IMR-90 (cell line): ENCODE data around the gene CRACR2B. TPM values are rescaled to one million over a fixed set of nuclear protein-coding genes. Genes with fewer than 3 reads are reported as not detected.

Source experiments
- ATAC-seq: fragments of 200-7000 bp; cut with Tn5 transposase; 2 replicates; pipeline ENCODE4 v1.9.1; 2020; ENCODE audit warnings: low read depth, mild to moderate bottlenecking, moderate library complexity
- BruUV-seq: library from RNA; stranded (reverse); fragments of 400-500 nt; replicated peaks from 2 replicates; lab custom pipeline; 2021; lab: Mats Ljungman, UMichigan
- CTCF ChIA-PET: fragments of 300-600 bp; formaldehyde crosslinking; extraction: SDS; loops from one replicate; lab custom pipeline; 2021; ENCODE audit warnings: antibody characterized with exemption; lab: Yijun Ruan, JAX
- POLR2A ChIA-PET: fragments of 300-600 bp; sonication (Branson Sonifier 250); formaldehyde crosslinking; loops from one replicate; lab custom pipeline; 2022; ENCODE audit warnings: antibody characterized with exemption; ENCODE audit not compliant: unreplicated experiment; lab: Charles Lee
- DNase-seq: peaks from one replicate; pipeline ENCODE4 v3.0.0; 2013
- H2AFZ ChIP-seq: replicated peaks from 2 replicates; pipeline ENCODE3; 2013; ENCODE audit warnings: low read length, mild to moderate bottlenecking; ENCODE audit not compliant: poor library complexity
- H2AK5ac ChIP-seq: 2 replicates; pipeline ENCODE4 v1.6.1; 2013; ENCODE audit warnings: low read depth, low read length, inconsistent platforms
- H2AK9ac ChIP-seq: replicated peaks from 2 replicates; pipeline ENCODE3; 2013; ENCODE audit warnings: mild to moderate bottlenecking, low read depth, low read length, moderate library complexity; ENCODE audit not compliant: poor library complexity
- H2BK120ac ChIP-seq: 2 replicates; pipeline ENCODE4 v1.6.1; 2013; ENCODE audit warnings: low read depth, low read length, inconsistent platforms
- H2BK15ac ChIP-seq: 3 replicates; pipeline ENCODE4 v1.6.1; 2013; ENCODE audit warnings: low read depth, low read length, inconsistent platforms
- H2BK20ac ChIP-seq: 2 replicates; pipeline ENCODE4 v1.6.1; 2013; ENCODE audit warnings: low read depth, mild to moderate bottlenecking, inconsistent platforms, low read length, moderate library complexity
- H2BK5ac ChIP-seq: 2 replicates; pipeline ENCODE4 v1.6.1; 2013; ENCODE audit warnings: mild to moderate bottlenecking, low read depth, low read length, inconsistent platforms; ENCODE audit not compliant: poor library complexity, severe bottlenecking
- H3K14ac ChIP-seq: replicated peaks from 2 replicates; pipeline ENCODE4 v1.6.1; 2013; ENCODE audit warnings: low read depth, low read length, inconsistent platforms
- H3K18ac ChIP-seq: 2 replicates; pipeline ENCODE4 v1.6.1; 2013; ENCODE audit warnings: low read depth, low read length, control low read depth
- H3K23ac ChIP-seq: 2 replicates; pipeline ENCODE4 v1.6.1; 2013; ENCODE audit warnings: low read depth, low read length, inconsistent platforms
- H3K27ac ChIP-seq: 2 replicates; pipeline ENCODE4 v1.5.1; 2013; ENCODE audit warnings: mild to moderate bottlenecking, control low read depth, low read length; ENCODE audit not compliant: insufficient read depth
- H3K27me3 ChIP-seq: 2 replicates; pipeline ENCODE4 v1.6.1; 2013; ENCODE audit warnings: low read length; ENCODE audit not compliant: control insufficient read depth, insufficient read depth
- H3K36me3 ChIP-seq: 2 replicates; pipeline ENCODE4 v1.6.1; 2013; ENCODE audit warnings: low read length, mixed read lengths; ENCODE audit not compliant: control insufficient read depth, insufficient read depth
- H3K4ac ChIP-seq: 2 replicates; pipeline ENCODE4 v1.6.1; 2013; ENCODE audit warnings: low read depth, low read length, inconsistent platforms
- H3K4me1 ChIP-seq: 2 replicates; pipeline ENCODE4 v1.6.1; 2013; ENCODE audit warnings: low read length, mixed read lengths; ENCODE audit not compliant: control insufficient read depth, insufficient read depth
- H3K4me2 ChIP-seq: 2 replicates; pipeline ENCODE4 v1.6.1; 2013; ENCODE audit warnings: low read depth, mild to moderate bottlenecking, control low read depth, low read length, moderate library complexity
- H3K4me3 ChIP-seq: 2 replicates; pipeline ENCODE4 v1.5.1; 2013; ENCODE audit warnings: low read depth, mild to moderate bottlenecking, control low read depth, low read length, moderate library complexity; ENCODE audit not compliant: insufficient read depth
- H3K56ac ChIP-seq: 2 replicates; pipeline ENCODE4 v1.6.1; 2013; ENCODE audit warnings: low read length, inconsistent platforms; ENCODE audit not compliant: insufficient read depth; ENCODE audit errors: extremely low read depth
- H3K79me1 ChIP-seq, 2 experiments: 2 replicates each; pipeline ENCODE4 v1.6.1; 2013; ENCODE audit warnings: low read length in 2 of 2, inconsistent platforms in 1 of 2, low read depth in 1 of 2
- H3K9ac ChIP-seq: 2 replicates; pipeline ENCODE4 v1.6.1; 2013; ENCODE audit warnings: low read depth, low read length, control low read depth
- H3K9me1 ChIP-seq: 2 replicates; pipeline ENCODE4 v1.6.1; 2013; ENCODE audit warnings: low read length, inconsistent platforms; ENCODE audit not compliant: insufficient read depth
- H3K9me3 ChIP-seq: 2 replicates; pipeline ENCODE4 v1.6.1; 2013; ENCODE audit warnings: low read length; ENCODE audit not compliant: control insufficient read depth, insufficient read depth
- H4K20me1 ChIP-seq: 2 replicates; pipeline ENCODE4 v1.6.1; 2013; ENCODE audit warnings: low read length, inconsistent platforms; ENCODE audit not compliant: insufficient read depth
- H4K5ac ChIP-seq: 2 replicates; pipeline ENCODE4 v1.6.1; 2013; ENCODE audit warnings: mild to moderate bottlenecking, low read depth, low read length, control low read depth
- H4K8ac ChIP-seq, 2 experiments: 2 replicates each; pipeline ENCODE4 v1.6.1; 2013; ENCODE audit warnings: low read depth in 2 of 2, low read length in 2 of 2, control low read depth in 1 of 2, inconsistent platforms in 1 of 2
- H4K91ac ChIP-seq: 2 replicates; pipeline ENCODE4 v1.6.1; 2013; ENCODE audit warnings: low read depth, low read length, inconsistent platforms; ENCODE audit not compliant: insufficient read depth
- BHLHE40 ChIP-seq: fragments of 150-350 bp; IDR thresholded peaks from 2 replicates; pipeline ENCODE4 v1.6.1; 2016; ENCODE audit warnings: mild to moderate bottlenecking, low read depth, low read length
- CEBPB ChIP-seq: IDR thresholded peaks from 2 replicates; pipeline ENCODE4 v1.6.1; 2012; ENCODE audit warnings: low read depth, low read length, improper control_type of control experiment
- FOS ChIP-seq: fragments of 150-350 bp; IDR thresholded peaks from 2 replicates; pipeline ENCODE4 v1.6.1; 2016; ENCODE audit warnings: low read depth, low read length
- MAZ ChIP-seq: IDR thresholded peaks from 2 replicates; pipeline ENCODE4 v1.6.1; 2012; ENCODE audit warnings: low read depth, mild to moderate bottlenecking, low read length, improper control_type of control experiment, moderate library complexity, borderline replicate concordance
- POLR2A ChIP-seq: IDR thresholded peaks from 2 replicates; pipeline ENCODE4 v1.6.1; 2012; ENCODE audit warnings: mild to moderate bottlenecking, low read depth, low read length
- RAD21 ChIP-seq: IDR thresholded peaks from 2 replicates; pipeline ENCODE4 v1.6.1; 2012; ENCODE audit warnings: low read length, improper control_type of control experiment
- RFX5 ChIP-seq: IDR thresholded peaks from 2 replicates; pipeline ENCODE4 v1.8.0; 2012; ENCODE audit warnings: low read depth, mild to moderate bottlenecking, low read length, moderate library complexity
- SMC3 ChIP-seq: fragments of 150-350 bp; IDR thresholded peaks from 2 replicates; pipeline ENCODE4 v1.6.1; 2016; ENCODE audit warnings: low read depth, mild to moderate bottlenecking, antibody characterized with exemption, low read length, moderate library complexity
- WGBS, 2 experiments: methylation state at CpG; one replicate each; pipeline versions ENCODE4 v1.1.5 to v1.1.7; 2013; ENCODE audit warnings: missing lambda C conversion rate in 2 of 2; ENCODE audit not compliant: insufficient read length in 1 of 2; ENCODE audit errors: extremely low coverage in 2 of 2; 5-methylcytosine and 5-hydroxymethylcytosine counted together
- dilution Hi-C: fragments of 300-500 bp; cut with HindIII; formaldehyde crosslinking; loops from one replicate; pipeline ENCODE4 v1.14.3; 2018; ENCODE audit warnings: low sequenced_read_pairs; ENCODE audit not compliant: unreplicated experiment
- in situ Hi-C: fragments of 300-500 bp; cut with MboI; formaldehyde crosslinking; loops from 3 replicates; pipeline ENCODE4 v1.14.3; 2019; ENCODE audit warnings: low sequenced_read_pairs, inconsistent platforms, mixed read lengths
- intact Hi-C: fragments of 100-400 bp; cut with micrococcal nuclease; formaldehyde crosslinking; loops from 2 replicates; pipeline ENCODE4 v1.10.0; 2022
- polyA plus RNA-seq, 3 experiments: library from polyadenylated mRNA; depleted of rRNA; stranded (reverse); fragments of >200 nt; gene quantifications; 2 replicates each; pipeline ENCODE4 v1.2.3, GENCODE V29; 2012; ENCODE audit warnings: low replicate concordance in 1 of 3
- total RNA-seq: library from RNA; depleted of rRNA; stranded (reverse); fragments of >200 nt; gene quantifications from 2 replicates; pipeline ENCODE4 v1.2.3, GENCODE V29; 2012
- TF ChIP-seq, protein P1 (sequence below): conservative IDR thresholded peaks from 2 replicates; pipeline ENCODE4 v1.5.1; 2012; ENCODE audit warnings: mild to moderate bottlenecking, low read depth, low read length, improper control_type of control experiment

The CRACR2B gene
- total and polyA plus RNA-seq, 2 of the 4 experiments (the other 2 are of a cell fraction) = 0.54 to 2.5 TPM

DNA sequence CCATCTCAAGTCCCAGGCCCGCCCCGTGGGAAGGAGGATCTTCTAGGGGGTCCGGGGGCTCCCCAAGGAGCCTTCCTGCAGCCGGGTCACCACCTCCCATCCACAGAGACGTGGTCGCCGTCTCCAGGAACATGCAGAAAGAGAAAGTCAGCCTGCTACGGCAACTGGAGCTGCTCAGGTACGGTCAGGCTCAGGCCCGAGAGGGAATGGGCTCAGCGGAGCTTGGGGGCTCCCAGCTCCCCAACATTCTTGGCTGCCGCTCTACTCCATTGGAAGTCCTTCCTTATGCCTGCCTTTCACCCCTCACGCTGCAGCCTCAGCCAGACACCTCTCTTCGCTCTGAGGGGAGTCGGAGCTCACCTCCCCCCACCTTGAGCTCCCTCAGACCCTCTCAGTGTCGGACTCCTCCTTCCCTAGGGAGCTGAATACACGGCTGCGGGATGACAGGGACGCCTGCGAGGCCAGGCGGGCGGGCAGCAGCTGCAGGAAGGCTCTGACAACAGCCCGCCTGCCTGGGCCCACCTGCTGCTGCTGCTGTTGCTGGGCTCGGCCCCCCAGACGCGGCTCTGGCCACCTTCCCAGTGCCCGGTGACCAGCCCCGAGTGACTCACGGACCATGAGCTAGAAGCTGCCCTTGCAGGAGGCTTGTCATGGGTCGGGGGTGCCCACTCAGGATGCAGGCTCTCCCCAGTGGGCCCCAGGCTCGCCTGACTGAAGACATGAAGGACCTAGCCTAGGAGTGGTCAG, 3.6 kb downstream of the CRACR2B start (continued):
- TF ChIP-seq MAZ (peak; percentile 59; the same call in 1 of the 2 replicates), BHLHE40 (no peak)

DNA sequence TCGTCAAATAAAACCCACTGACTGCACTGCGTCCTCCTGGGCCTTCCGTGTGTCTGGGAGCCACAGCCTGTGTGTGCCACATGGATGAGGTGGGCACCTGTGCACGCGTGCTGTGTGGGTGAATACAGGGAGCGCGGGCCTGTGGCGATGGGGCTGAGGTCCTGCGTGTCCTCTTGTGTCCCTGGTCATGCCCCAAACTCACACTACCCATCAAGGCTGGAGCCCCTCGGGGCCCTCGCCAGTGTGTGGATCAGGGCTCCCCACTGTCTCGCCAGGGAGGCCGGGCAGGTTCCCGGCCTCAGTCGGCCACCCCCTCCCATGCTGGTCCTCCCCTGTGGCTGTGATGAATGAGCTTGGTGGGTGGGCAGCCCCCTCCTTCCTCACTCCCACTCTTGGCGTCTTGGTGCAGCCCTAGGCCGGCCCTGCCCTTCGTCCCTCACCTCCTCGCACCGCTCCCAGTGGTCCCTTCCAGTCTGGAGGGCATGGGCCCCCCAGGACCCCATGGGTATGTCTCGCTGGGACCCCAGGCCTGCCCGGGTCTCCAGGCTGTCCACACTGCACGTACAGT, 4.3 kb downstream of the CRACR2B start:
- no peaks in the 10 kb centered on the region for H3K9me3 ChIP-seq
- whole genome bisulfite sequencing, 2 experiments = 28% methylated on average over 4 of the region's 23 CpGs; no CpG with 5 or more reads in 1 of the 2 experiments

More for the DNA sequence above, 4.3 kb downstream of the CRACR2B start:
- H3K14ac ChIP-seq = peak overlapping the region; percentile 93
- H4K5ac ChIP-seq = peak overlapping the region; percentile 49; the same call in 1 of the 2 replicates
- H3K56ac ChIP-seq = peak overlapping the region; percentile 21; the same call in 1 of the 2 replicates
- dilution Hi-C loops (no loop called here), in situ Hi-C loops (no loop called here), intact Hi-C loops (no loop called here)
- ATAC-seq = no peak
- peaks cover 50% of the 10 kb centered on the region for H4K20me1 ChIP-seq
- peak overlapping the region; percentile 80 for H2BK5ac ChIP-seq
- TF ChIP-seq RAD21 (no peak), POLR2A (no peak), CEBPB (no peak), MAZ (no peak), FOS (no peak), RFX5 (no peak), SMC3 (no peak)
- TF ChIP-seq, protein P1, sequence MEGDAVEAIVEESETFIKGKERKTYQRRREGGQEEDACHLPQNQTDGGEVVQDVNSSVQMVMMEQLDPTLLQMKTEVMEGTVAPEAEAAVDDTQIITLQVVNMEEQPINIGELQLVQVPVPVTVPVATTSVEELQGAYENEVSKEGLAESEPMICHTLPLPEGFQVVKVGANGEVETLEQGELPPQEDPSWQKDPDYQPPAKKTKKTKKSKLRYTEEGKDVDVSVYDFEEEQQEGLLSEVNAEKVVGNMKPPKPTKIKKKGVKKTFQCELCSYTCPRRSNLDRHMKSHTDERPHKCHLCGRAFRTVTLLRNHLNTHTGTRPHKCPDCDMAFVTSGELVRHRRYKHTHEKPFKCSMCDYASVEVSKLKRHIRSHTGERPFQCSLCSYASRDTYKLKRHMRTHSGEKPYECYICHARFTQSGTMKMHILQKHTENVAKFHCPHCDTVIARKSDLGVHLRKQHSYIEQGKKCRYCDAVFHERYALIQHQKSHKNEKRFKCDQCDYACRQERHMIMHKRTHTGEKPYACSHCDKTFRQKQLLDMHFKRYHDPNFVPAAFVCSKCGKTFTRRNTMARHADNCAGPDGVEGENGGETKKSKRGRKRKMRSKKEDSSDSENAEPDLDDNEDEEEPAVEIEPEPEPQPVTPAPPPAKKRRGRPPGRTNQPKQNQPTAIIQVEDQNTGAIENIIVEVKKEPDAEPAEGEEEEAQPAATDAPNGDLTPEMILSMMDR = no peak
- 0 out of 2 replicates have a peak overlapping the region, but pooled peaks have one; percentile 70 for H2BK20ac ChIP-seq
- peaks cover 37% of the 10 kb centered on the region for H3K4me1 ChIP-seq
- H3K9ac ChIP-seq = peak overlapping the region; percentile 48
- peak overlapping the region; percentile 90 for H3K4me2 ChIP-seq
- peak overlapping the region; percentile 97 for H3K4ac ChIP-seq
- H2BK15ac ChIP-seq = no peak overlapping the region
- H3K27ac ChIP-seq = peak overlapping the region; percentile 86
- peak overlapping the region; percentile 89 for H2AFZ ChIP-seq
- ChIA-PET CTCF (no interaction called here), POLR2A (interaction anchor here (1.4 kb wide), 1 partner anchor 13 kb away, joined by 8 read pairs; the partner anchor contains the start of gene PNPLA2)
- peak overlapping the region; percentile 80 for H2BK120ac ChIP-seq
- peak overlapping the region; percentile 87 for H4K91ac ChIP-seq
- H4K8ac ChIP-seq = peak overlapping the region; percentile 59 to 93
- BruUV-seq = no TSS peak
- H3K27me3 ChIP-seq = peaks cover 4% of the 10 kb centered on the region; the same call in 1 of the 2 replicates
- peaks cover 7 to 43% of the 10 kb centered on the region in 2 experiments for H3K79me1 ChIP-seq
- peaks cover 20% of the 10 kb centered on the region for H3K9me1 ChIP-seq
- peak overlapping the region; percentile 65 for H3K4me3 ChIP-seq
- peak overlapping the region; percentile 99 for H2AK5ac ChIP-seq
- peak overlapping the region; percentile 100 for H2AK9ac ChIP-seq
- peaks cover 10% of the 10 kb centered on the region for H3K36me3 ChIP-seq
- DNase-seq = no peak
- H3K18ac ChIP-seq = peak overlapping the region; percentile 18
- H3K23ac ChIP-seq = peak overlapping the region; percentile 69
